Activated T-cell treated with anti-CD3 and anti-CD28 coated beads for 4 hours (primary cell): ENCODE measurements around the gene AKAP13.

Source experiments
- DNase-seq: peaks from one replicate; pipeline ENCODE4 v3.0.0-alpha.2; 2020

The AKAP13 gene

GRCh38 chr15:85543741-85544155 lies 163.3 kb downstream of the AKAP13 start:
- DNase-seq = no peak

- DNase-seq = no peak
Observed at GRCh38 chr15:85545185-85545584, 164.8 kb downstream of the AKAP13 start.

DNA sequence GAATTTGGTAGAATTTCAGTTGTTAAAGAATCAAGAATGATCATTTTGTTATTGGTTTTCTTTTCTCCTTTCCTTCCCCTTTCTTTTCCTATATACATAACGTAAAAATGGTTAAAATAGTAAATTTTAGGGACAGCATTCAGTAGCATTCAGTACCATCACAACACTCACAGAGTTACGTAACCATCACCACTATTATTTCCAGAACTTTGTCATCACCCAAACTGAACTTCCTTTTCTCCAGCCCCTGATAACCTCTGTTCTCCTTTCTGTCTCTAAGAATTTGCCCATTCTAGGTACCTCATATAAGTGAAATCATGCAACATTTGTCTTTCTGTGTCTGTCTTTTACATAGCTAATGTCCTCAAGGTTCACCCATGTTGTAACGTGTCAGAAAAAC lies 165.3 kb downstream of the AKAP13 start:
- no peak for DNase-seq

DNA sequence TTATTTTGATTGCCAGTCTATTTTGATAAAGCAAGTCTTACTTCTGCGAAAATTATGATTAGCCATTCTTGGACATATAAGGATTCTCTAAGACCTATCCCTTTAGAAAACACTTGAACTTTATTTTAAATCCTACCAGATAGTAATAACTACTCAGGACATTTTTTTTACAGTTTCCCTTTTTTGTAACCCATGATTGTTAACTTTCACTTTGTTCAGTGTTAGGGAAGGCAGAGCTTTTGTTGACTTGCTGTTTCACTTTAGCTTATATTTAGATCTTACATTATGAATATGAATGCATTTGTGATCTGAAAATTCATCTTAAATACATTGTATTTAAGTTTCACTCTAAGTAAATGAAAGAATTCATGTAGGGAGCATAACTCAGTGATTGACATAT lies 167.0 kb downstream of the AKAP13 start:
- no peak for DNase-seq

DNA sequence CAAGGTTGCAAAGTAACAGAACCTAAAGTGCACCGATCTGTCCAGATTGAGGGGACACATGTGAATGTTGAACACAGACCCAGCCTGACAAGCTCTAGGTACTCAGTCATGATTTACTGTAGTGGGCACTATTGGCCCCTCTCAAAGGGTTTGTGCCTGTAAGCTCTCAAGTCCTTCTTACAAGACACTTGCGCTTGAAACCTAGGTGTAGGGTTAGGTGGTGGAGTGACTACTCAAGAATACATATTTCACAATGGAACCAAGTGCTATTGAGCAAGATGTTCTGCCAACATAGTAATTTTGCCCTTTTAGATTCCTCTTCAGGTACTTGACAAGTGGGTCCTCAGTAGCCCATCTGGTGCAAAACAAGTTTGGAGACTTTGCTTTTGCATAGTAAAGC lies 169.9 kb downstream of the AKAP13 start:
- no peak for DNase-seq

DNA sequence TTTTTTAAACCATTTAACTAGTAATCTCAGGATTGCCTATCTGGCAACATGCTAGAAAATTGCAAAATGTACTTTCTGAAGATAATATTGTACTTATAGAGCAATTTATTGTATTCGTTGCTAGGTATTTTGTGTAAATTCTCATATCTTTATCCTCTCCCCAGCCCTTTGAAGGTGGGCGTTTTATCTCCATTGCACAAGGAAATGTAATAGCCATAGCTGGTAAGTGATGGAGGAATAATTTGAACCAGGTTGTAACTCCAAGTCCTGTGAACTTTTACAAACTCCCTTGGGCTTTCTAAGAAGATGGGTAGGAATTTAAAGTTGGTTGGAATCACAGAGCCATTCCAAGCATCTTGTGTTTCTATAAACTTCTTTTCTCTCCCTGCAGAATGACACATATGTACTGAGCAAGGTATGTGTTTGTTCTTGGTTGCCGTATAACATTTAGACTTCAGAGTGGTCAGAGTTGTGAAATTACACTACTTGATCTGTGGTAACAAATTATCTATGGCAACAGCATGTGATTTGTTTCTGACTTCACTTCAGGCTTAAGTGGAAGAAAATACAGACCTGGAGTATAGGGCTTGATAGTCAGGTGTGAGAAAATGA lies 170.9 kb downstream of the AKAP13 start:
- DNase-seq = no peak

DNA sequence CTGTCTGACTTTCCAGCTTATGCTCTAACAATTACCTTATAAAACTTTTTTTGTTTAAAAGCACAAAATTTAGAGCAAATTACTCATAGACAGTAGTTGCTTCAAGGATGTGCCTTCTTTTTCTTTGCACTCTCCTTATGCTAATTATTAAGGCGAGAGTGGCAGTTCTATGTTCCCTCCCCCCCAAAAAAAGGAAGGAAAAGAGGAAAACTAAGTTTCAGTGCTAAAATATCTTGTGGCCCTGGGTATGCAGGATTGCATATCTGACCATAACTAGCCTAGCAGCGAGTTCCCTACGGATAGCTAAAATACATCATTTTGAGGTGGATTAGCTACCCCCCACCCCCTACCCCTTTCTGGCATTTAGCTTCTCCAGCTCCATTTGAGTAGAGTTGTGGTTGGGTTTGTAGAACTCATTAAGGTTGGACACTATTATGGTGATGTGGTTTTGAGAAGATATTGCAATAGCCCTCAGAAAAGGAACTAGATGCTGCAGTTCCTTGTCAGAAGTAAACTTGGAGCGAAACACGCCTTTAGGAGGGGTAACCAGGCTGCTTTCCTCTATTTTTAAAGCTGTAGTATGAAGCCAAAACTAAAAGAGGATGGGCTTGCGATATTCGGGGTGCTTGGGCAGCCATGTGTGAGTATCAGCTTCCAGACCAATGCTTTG lies 174.6 kb downstream of the AKAP13 start:
- no peak for DNase-seq

- no peak for DNase-seq
Observed at GRCh38 chr15:85555875-85556617, 175.6 kb downstream of the AKAP13 start.

- DNase-seq = no peak
Observed at GRCh38 chr15:85556618-85556895, 176.2 kb downstream of the AKAP13 start.

DNA sequence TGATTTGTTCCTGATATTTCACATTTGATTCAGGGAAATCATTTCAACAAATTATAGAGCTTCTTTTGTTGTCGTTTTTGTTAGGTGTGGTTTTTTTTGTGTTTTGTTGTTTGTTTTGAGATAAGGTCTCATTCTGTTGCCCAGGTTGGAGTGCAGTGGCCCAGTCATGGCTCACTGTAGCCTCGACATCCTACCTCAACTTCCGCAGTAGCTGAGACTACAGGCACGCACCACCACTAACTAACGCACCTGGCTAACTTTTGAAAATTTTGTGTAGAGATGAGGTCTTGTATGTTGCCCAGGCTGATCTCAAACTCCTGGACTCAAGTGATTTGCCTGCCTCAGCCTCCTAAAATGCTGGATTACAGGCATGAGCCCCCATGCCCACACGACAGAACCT lies 177.0 kb downstream of the AKAP13 start:
- DNase-seq = no peak

DNA sequence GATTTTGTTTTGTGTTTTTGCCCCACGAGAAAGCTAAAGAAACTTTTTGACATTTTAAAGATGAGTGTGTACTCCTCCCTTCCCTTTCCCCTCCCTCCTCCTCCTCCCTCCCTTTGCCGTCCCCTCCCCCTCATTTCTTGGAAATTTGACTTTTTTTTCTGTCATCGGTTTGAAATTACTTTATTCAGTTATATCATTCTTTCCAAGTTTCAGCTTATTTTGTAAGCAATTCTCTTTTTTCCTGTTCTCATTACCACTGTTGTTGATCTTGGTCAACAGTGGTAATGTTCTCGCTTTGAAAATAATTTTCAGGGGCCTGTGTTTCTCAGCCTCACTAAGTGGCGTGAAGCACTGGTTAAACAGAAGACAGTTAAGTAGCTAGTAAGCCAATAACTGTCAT lies 178.4 kb downstream of the AKAP13 start:
- DNase-seq = no peak

DNA sequence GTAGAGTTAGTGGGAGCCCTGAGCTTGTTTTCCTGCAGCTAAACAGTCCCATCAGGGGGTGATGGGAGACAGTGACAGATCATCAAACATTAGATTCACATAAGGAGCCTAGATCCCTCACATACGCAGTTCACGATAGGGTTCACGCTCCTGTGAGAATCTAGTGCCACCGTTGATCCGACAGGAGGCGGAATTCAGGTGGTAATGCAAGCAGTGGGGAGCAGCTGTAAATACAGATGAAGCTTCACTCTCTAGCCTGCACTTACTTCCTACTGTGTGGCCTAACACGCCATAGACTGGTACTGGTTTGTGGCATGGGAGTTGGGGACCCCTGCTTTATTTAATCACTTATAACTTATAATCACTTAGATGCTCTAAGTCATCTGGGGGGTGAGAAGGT lies 179.1 kb downstream of the AKAP13 start:
- no peak for DNase-seq

DNA sequence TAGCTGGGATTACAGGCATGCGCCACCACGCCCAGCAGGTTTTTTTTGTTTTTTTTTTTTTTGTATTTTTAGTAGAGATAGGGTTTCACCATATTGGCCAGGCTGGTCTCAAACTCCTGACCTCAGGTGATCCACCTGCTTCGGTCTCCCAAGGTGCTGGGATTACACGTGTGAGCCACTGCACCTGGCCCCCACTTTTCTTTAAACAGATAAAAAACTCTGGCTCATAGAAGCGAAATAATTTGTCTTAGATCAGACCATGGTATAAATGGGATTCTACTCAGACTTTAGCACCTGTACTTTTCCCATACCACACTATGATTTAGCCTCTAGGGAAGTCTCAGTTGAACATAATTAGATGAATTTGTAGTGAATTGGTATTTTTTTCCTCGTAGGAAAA lies 182.4 kb downstream of the AKAP13 start:
- no peak for DNase-seq

DNA sequence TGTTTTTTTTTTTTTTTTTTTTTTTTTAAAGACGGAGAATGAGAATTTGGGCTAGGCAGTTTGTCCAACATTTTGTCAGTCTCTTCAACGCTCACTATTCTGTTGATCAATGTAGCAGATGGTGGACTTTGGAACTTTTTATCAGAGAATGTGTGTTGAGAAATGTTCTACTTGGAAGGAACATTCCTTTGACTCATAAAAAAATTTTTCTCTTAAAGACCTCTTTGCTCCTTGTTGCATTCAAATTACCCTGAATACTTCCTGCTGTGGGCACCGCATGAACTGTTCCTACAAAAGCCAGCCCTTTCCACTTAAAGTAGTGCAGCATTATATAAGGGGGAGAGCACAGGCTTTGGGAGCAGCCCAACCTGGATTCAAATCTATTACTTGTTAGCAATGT lies 182.9 kb downstream of the AKAP13 start:
- DNase-seq = no peak

DNA sequence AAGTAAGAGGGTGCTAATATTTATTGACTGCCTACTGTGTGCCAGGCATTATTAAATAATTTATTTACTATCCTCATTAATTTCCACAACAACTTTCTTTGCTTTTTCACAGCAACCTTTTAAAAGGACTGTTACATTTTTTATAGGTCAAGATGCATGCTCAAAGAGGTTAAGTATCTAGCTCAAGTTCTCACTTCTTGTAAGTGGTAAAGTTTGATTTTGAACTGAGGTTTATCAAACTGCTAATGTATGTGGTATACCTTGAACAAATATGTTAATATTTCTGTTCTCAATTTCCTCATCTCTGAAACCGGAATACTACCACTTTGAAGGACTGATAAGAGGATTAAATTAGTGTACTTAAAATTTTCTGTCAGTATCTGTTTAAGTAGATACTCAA lies 183.3 kb downstream of the AKAP13 start:
- no peak for DNase-seq

GRCh38 chr15:85564686-85565085 lies 184.3 kb downstream of the AKAP13 start:
- DNase-seq = no peak

DNA sequence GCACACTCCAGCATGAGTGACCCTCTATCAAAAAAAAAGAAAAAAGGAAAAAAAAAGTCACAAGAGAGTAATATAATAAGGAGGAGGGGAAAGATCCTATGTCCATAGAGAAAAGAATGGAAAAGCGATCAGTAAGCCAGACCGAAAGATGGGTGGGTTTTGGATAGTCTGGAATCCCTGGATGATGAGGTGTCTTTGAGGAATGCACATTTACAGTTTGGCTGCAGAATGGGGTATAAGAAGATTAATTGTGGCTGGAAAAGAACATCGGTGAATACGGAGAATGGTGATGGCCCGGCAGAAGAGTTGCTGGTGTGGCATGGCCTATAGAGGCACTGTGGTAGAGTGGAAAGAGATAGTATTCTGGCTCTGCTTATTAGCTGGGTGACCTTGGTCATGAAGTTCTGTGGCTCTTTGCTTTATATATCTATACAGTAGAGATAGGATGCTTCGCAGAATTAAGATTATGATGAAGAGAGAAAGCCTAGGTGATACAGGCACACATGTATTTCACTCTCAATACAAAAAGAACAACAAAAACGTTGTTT lies 187.9 kb downstream of the AKAP13 start:
- DNase-seq = no peak

GRCh38 chr15:85570336-85570735 lies 189.9 kb downstream of the AKAP13 start:
- no peak for DNase-seq

DNA sequence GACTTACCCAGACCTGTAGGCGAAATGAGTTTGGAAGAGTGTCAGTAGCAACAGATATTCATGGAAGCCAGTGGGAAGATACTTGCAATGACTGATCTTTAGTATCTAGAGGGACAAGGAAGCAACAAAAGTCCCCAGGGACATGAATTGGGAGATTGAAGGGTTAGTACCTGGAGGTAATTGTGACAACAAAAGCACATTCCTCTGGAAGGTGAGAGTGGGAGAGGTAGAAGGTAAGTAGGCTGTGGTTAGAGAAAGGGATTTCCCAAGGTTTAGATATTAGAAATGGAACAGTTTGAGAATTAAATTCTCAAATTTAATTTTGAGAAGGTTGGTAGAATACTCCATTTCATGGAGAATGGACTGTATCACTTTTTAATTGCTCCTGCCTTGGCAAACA lies 191.4 kb downstream of the AKAP13 start:
- no peak for DNase-seq

DNA sequence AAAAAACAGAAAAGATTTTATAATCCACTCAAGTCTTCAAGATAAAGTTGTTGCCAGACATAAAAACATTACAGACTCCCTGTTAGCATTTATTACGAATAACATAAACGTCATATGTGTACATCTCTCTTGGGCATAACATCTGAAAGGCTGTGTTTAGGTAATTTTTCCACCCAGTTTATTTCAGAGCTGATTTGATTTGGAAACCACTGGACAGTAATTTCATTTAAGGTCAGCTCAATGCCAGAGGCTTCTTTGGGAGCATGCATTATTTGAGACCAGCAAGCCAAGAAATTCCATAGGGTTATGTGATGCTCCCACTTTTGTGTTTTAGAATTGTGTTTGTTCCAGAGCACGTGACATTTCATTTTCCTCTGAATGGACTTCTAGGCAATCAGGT lies 196.0 kb downstream of the AKAP13 start:
- DNase-seq = no peak

DNA sequence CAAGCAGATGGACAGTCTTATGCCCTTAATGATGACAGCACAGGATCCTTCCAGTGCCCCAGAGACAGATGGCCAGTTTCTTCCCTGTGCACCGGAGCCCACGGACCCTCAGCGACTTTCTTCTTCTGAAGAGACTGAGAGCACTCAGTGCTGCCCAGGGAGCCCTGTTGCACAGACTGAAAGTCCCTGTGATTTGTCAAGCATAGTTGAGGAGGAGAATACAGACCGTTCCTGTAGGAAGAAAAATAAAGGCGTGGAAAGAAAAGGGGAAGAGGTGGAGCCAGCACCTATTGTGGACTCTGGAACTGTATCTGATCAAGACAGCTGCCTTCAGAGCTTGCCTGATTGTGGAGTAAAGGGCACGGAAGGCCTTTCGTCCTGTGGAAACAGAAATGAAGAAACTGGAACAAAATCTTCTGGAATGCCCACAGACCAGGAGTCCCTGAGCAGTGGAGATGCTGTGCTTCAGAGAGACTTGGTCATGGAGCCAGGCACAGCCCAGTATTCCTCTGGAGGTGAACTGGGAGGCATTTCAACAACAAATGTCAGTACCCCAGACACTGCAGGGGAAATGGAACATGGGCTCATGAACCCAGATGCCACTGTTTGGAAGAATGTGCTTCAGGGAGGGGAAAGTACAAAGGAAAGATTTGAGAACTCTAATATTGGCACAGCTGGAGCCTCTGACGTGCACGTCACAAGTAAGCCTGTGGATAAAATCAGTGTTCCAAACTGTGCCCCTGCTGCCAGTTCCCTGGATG lies 198.7 kb downstream of the AKAP13 start:
- DNase-seq = no peak

DNA sequence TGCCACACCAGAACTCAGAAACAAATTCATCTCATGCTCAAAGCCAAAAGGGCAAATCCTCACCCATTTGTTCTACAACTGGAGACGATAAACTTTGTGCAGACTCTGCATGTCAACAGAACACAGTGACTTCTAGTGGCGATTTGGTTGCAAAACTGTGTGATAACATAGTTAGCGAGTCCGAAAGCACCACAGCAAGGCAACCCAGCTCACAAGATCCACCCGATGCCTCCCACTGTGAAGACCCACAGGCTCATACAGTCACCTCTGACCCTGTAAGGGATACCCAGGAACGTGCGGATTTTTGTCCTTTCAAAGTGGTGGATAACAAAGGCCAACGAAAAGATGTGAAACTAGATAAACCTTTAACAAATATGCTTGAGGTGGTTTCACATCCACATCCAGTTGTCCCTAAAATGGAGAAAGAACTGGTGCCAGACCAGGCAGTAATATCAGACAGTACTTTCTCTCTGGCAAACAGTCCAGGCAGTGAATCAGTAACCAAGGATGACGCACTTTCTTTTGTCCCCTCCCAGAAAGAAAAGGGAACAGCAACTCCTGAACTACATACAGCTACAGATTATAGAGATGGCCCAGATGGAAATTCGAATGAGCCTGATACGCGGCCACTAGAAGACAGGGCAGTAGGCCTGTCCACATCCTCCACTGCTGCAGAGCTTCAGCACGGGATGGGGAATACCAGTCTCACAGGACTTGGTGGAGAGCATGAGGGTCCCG lies 199.7 kb downstream of the AKAP13 start:
- DNase-seq = no peak

DNA sequence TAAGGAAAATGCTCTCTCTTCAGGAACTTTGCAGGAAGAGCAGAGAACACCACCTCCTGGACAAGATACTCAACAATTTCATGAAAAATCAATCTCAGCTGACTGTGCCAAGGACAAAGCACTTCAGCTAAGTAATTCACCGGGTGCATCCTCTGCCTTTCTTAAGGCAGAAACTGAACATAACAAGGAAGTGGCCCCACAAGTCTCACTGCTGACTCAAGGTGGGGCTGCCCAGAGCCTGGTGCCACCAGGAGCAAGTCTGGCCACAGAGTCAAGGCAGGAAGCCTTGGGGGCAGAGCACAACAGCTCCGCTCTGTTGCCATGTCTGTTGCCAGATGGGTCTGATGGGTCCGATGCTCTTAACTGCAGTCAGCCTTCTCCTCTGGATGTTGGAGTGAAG lies 200.5 kb downstream of the AKAP13 start:
- no peak for DNase-seq
